H9 (cell line): Measurements from ENCODE around the gene EHF. TPM values are rescaled to one million over a fixed set of nuclear protein-coding genes. Genes with fewer than 3 reads are reported as not detected.

Experiments
- DNase-seq: peaks from one replicate; pipeline ENCODE4 v3.0.0-alpha.2; 2017
- H2AFZ ChIP-seq: one replicate; pipeline ENCODE4 v1.6.1; 2013; ENCODE audit warnings: mild to moderate bottlenecking, low read length, control low read depth, moderate library complexity
- H2AK5ac ChIP-seq: 2 replicates; pipeline ENCODE4 v1.6.1; 2013; ENCODE audit warnings: low read length, control low read depth, mixed read lengths; ENCODE audit not compliant: insufficient read length
- H2BK120ac ChIP-seq: one replicate; pipeline ENCODE4 v1.6.1; 2013; ENCODE audit warnings: low read depth, mild to moderate bottlenecking, low read length, control low read depth, inconsistent platforms; ENCODE audit not compliant: poor library complexity, severe bottlenecking
- H2BK12ac ChIP-seq: 2 replicates; pipeline ENCODE4 v1.6.1; 2013; ENCODE audit warnings: low read length, control low read depth, mixed read lengths, low read depth; ENCODE audit not compliant: insufficient read length
- H2BK15ac ChIP-seq: 2 replicates; pipeline ENCODE4 v1.6.1; 2013; ENCODE audit warnings: low read depth, low read length, control low read depth
- H2BK20ac ChIP-seq: one replicate; pipeline ENCODE4 v1.6.1; 2013; ENCODE audit warnings: low read depth, mild to moderate bottlenecking, low read length, control low read depth, inconsistent platforms; ENCODE audit not compliant: poor library complexity, severe bottlenecking
- H2BK5ac ChIP-seq: 2 replicates; pipeline ENCODE4 v1.6.1; 2013; ENCODE audit warnings: low read length, control low read depth, mixed read lengths; ENCODE audit not compliant: insufficient read length
- H3K14ac ChIP-seq: 2 replicates; pipeline ENCODE4 v1.6.1; 2013; ENCODE audit warnings: low read length, control low read depth; ENCODE audit not compliant: insufficient read depth
- H3K18ac ChIP-seq: 2 replicates; pipeline ENCODE4 v1.6.1; 2013; ENCODE audit warnings: low read depth, mild to moderate bottlenecking, mixed read lengths, low read length, control low read depth; ENCODE audit not compliant: insufficient read length
- H3K23ac ChIP-seq: 2 replicates; pipeline ENCODE4 v1.6.1; 2013; ENCODE audit warnings: low read length, control low read depth, mixed read lengths, low read depth; ENCODE audit not compliant: insufficient read length
- H3K23me2 ChIP-seq: 2 replicates; pipeline ENCODE4 v1.6.1; 2013; ENCODE audit warnings: low read depth, mild to moderate bottlenecking, mixed read lengths, low read length, control low read depth; ENCODE audit not compliant: insufficient read length, poor library complexity, severe bottlenecking
- H3K27ac ChIP-seq: 2 replicates; pipeline ENCODE4 v1.5.1; 2013; ENCODE audit warnings: low read length, control low read depth, mixed read lengths, low read depth; ENCODE audit not compliant: insufficient read length
- H3K27me3 ChIP-seq: 2 replicates; pipeline ENCODE4 v1.6.1; 2013; ENCODE audit warnings: low read length, control low read depth, inconsistent platforms; ENCODE audit not compliant: insufficient read depth
- H3K4ac ChIP-seq: 2 replicates; pipeline ENCODE4 v1.6.1; 2013; ENCODE audit warnings: low read depth, mild to moderate bottlenecking, control low read depth, inconsistent platforms, low read length, moderate library complexity
- H3K4me1 ChIP-seq: 2 replicates; pipeline ENCODE4 v1.6.1; 2013; ENCODE audit warnings: low read length, control low read depth, inconsistent platforms; ENCODE audit not compliant: insufficient read depth
- H3K4me2 ChIP-seq: 2 replicates; pipeline ENCODE4 v1.6.1; 2013; ENCODE audit warnings: low read length, control low read depth, mixed read lengths; ENCODE audit not compliant: insufficient read length, insufficient read depth
- H3K56ac ChIP-seq: 2 replicates; pipeline ENCODE4 v1.6.1; 2013; ENCODE audit warnings: low read depth, mild to moderate bottlenecking, mixed read lengths, low read length, control low read depth; ENCODE audit not compliant: insufficient read length
- H3K79me1 ChIP-seq: 2 replicates; pipeline ENCODE4 v1.6.1; 2013; ENCODE audit warnings: low read depth, mild to moderate bottlenecking, moderate library complexity, low read length, control low read depth, inconsistent platforms; ENCODE audit not compliant: insufficient read depth, poor library complexity, severe bottlenecking
- H3K79me2 ChIP-seq: 2 replicates; pipeline ENCODE4 v1.6.1; 2013; ENCODE audit warnings: low read length, control low read depth, inconsistent platforms; ENCODE audit not compliant: insufficient read depth
- H3K9ac ChIP-seq: 2 replicates; pipeline ENCODE4 v1.6.1; 2013; ENCODE audit warnings: low read length, control low read depth, mixed read lengths; ENCODE audit not compliant: insufficient read length; ENCODE audit errors: extremely low read depth
- H3K9me3 ChIP-seq: one replicate; pipeline ENCODE4 v1.6.1; 2013; ENCODE audit warnings: low read depth, low read length, inconsistent platforms; ENCODE audit not compliant: control insufficient read depth
- H3T11ph ChIP-seq: one replicate; pipeline ENCODE4 v1.6.1; 2013; ENCODE audit warnings: mild to moderate bottlenecking, low read length, control low read depth, inconsistent platforms
- H4K20me1 ChIP-seq: one replicate; pipeline ENCODE4 v1.6.1; 2013; ENCODE audit not compliant: control insufficient read depth, insufficient read length, insufficient read depth
- H4K5ac ChIP-seq: 2 replicates; pipeline ENCODE4 v1.6.1; 2013; ENCODE audit warnings: low read depth, mild to moderate bottlenecking, mixed read lengths, low read length, control low read depth; ENCODE audit not compliant: insufficient read length
- H4K8ac ChIP-seq: replicated peaks from 2 replicates; pipeline ENCODE4 v1.6.1; 2013; ENCODE audit warnings: low read length, control low read depth, mixed read lengths, low read depth; ENCODE audit not compliant: insufficient read length
- H4K91ac ChIP-seq: 2 replicates; pipeline ENCODE4 v1.6.1; 2013; ENCODE audit warnings: low read depth, mild to moderate bottlenecking, moderate library complexity, mixed read lengths, low read length, control low read depth; ENCODE audit not compliant: insufficient read length
- H3K27ac Mint-ChIP-seq, 3 experiments: 2 replicates in 2 of 3; 3 replicates in 1 of 3; pipeline ENCODE4 v1.8.0; 2020 to 2021; ENCODE audit warnings: mixed read lengths in 3 of 3, mild to moderate bottlenecking in 1 of 3, moderate library complexity in 1 of 3
- H3K27me3 Mint-ChIP-seq: 2 replicates; pipeline ENCODE4 v1.8.0; 2021; ENCODE audit warnings: low read depth, mild to moderate bottlenecking, moderate library complexity, mixed read lengths
- H3K36me3 Mint-ChIP-seq, 3 experiments: 2 replicates in 2 of 3; 3 replicates in 1 of 3; pipeline ENCODE4 v1.8.0; 2020 to 2021; ENCODE audit warnings: low read depth in 3 of 3, mixed read lengths in 3 of 3; ENCODE audit not compliant: insufficient read depth in 1 of 3
- H3K4me1 Mint-ChIP-seq, 2 experiments: 2 replicates each; pipeline ENCODE4 v1.8.0; 2020; ENCODE audit warnings: mixed read lengths in 2 of 2
- H3K4me3 Mint-ChIP-seq, 2 experiments: 2 replicates in 1 of 2; 3 replicates in 1 of 2; pipeline ENCODE4 v1.8.0; 2020 to 2021; ENCODE audit warnings: mild to moderate bottlenecking in 2 of 2, mixed read lengths in 2 of 2, moderate library complexity in 1 of 2
- H3K9me3 Mint-ChIP-seq, 2 experiments: 2 replicates in 1 of 2; 3 replicates in 1 of 2; pipeline ENCODE4 v1.8.0; 2020; ENCODE audit warnings: mild to moderate bottlenecking in 2 of 2, mixed read lengths in 2 of 2, moderate library complexity in 1 of 2
- CTCF ChIP-seq: fragments of 200-600 bp; sonication (generic); conservative IDR thresholded peaks from 3 replicates; pipeline ENCODE4 v1.8.0; 2021; ENCODE audit warnings: antibody characterized with exemption, mild to moderate bottlenecking
- WGBS: extraction: QIAGEN DNeasy Blood & Tissue Kit; methylation state at CpG from one replicate; pipeline ENCODE4 v1.1.7; 2013; ENCODE audit warnings: missing lambda C conversion rate, low lambda C conversion rate, mixed read lengths; ENCODE audit not compliant: insufficient read length; ENCODE audit errors: extremely low coverage; 5-methylcytosine and 5-hydroxymethylcytosine counted together
- total RNA-seq: library from RNA; stranded (reverse); gene quantifications from 2 replicates; pipeline ENCODE4 v1.2.1, GENCODE V29; 2021

Gene EHF
- total RNA-seq, 1 experiment from 2014 or later: not detected

DNA sequence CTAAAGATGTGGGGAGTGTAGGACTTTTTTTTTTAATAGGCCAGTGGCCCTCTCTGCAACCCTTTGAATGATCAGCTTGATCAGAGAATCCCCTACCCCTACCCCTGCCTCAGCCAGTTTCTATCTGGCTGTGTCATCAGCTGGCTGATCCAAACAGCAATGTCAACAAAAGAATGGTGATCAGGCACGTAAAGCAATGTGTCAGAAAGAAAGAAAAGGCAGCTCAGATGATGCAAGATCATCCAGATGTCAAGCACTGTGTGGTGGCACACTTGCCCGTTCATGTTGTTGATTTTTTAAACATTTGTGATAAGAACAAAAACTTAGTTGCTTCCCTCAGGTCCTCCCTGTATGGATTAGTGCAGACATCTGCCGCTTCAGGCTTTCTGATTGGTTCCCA is 26.3 kb upstream of the EHF start:
- Histone ChIP-seq H3K14ac (no peak overlapping the region), H2BK15ac (no peak overlapping the region), H3K4ac (no peak overlapping the region), H3K56ac (no peak overlapping the region), H3K79me2 (no peaks in the 10 kb centered on the region), H4K8ac (no peak overlapping the region), H3K23me2 (no peaks in the 10 kb centered on the region), H3K4me2 (no peak overlapping the region), H3T11ph (no peak overlapping the region), H3K9me3 (no peaks in the 10 kb centered on the region), H2AK5ac (no peak overlapping the region), H3K18ac (no peak overlapping the region), H2AFZ (no peak overlapping the region), H3K27ac (no peak overlapping the region), H4K5ac (no peak overlapping the region), H4K20me1 (no peaks in the 10 kb centered on the region), H3K9ac (no peak overlapping the region), H3K4me1 (no peaks in the 10 kb centered on the region), H3K27me3 (no peaks in the 10 kb centered on the region), H3K79me1 (no peaks in the 10 kb centered on the region), H3K23ac (no peak overlapping the region), H2BK5ac (no peak overlapping the region), H2BK12ac (no peak overlapping the region), H4K91ac (no peak overlapping the region), H2BK120ac (no peak overlapping the region), H2BK20ac (no peak overlapping the region)
- peaks cover 22 to 25% of the 10 kb centered on the region in 2 experiments for H3K9me3 Mint-ChIP-seq
- no peak for DNase-seq
- no CpG with 5 or more reads among the region's 3 CpGs for whole genome bisulfite sequencing
- no peak for TF ChIP-seq CTCF
- H3K4me1 Mint-ChIP-seq: peaks cover 0 to 1% of the 10 kb centered on the region in 2 experiments; a peak in 3 of 4 replicates
- no peak overlapping the region for H3K4me3 Mint-ChIP-seq
- no peak overlapping the region for H3K27ac Mint-ChIP-seq
- H3K36me3 Mint-ChIP-seq: peaks cover 0 to 17% (median 3%) of the 10 kb centered on the region in 3 experiments; a peak in 4 of 7 replicates
- no peaks in the 10 kb centered on the region; the same call in none of the 2 replicates for H3K27me3 Mint-ChIP-seq
